KMS-11 (cell line): ENCODE data around the gene AMOTL1.

Experiments used
- H2AFZ ChIP-seq: fragments of 200-600 bp; sonication (generic); 2 replicates; pipeline ENCODE4 v1.6.1; 2016; ENCODE audit warnings: antibody characterized with exemption, mixed run types, low read depth
- H3K27ac ChIP-seq: fragments of 200-600 bp; sonication (generic); 2 replicates; pipeline ENCODE4 v1.6.1; 2016; ENCODE audit warnings: mild to moderate bottlenecking, mixed run types
- H3K27me3 ChIP-seq: fragments of 200-600 bp; sonication (generic); 2 replicates; pipeline ENCODE4 v1.6.1; 2017; ENCODE audit warnings: mild to moderate bottlenecking, low read depth, mixed run types, moderate library complexity; ENCODE audit not compliant: insufficient read depth
- H3K36me3 ChIP-seq: fragments of 200-600 bp; sonication (generic); 2 replicates; pipeline ENCODE4 v1.6.1; 2017; ENCODE audit warnings: mild to moderate bottlenecking, mixed run types; ENCODE audit not compliant: insufficient read depth
- H3K4me1 ChIP-seq: fragments of 200-600 bp; sonication (generic); 2 replicates; pipeline ENCODE4 v1.6.1; 2016; ENCODE audit warnings: mild to moderate bottlenecking, low read depth, mixed run types; ENCODE audit not compliant: poor library complexity, severe bottlenecking
- H3K4me2 ChIP-seq: fragments of 200-600 bp; sonication (generic); 2 replicates; pipeline ENCODE4 v1.7.0; 2016; ENCODE audit warnings: mild to moderate bottlenecking, mixed run types
- H3K4me3 ChIP-seq: fragments of 200-600 bp; sonication (generic); IDR thresholded peaks from 2 replicates; pipeline ENCODE4 v1.6.1; 2017; ENCODE audit warnings: low read depth, low read length, mixed read lengths; ENCODE audit not compliant: insufficient read depth
- H3K79me2 ChIP-seq: fragments of 200-600 bp; sonication (generic); 2 replicates; pipeline ENCODE4 v1.6.1; 2016; ENCODE audit warnings: low read depth, mixed run types; ENCODE audit not compliant: insufficient read depth
- H3K9ac ChIP-seq: fragments of 200-600 bp; sonication (generic); 2 replicates; pipeline ENCODE4 v1.6.1; 2016; ENCODE audit warnings: mild to moderate bottlenecking, mixed run types
- H4K20me1 ChIP-seq: fragments of 200-600 bp; sonication (generic); 2 replicates; pipeline ENCODE4 v1.6.1; 2016; ENCODE audit warnings: mild to moderate bottlenecking, mixed run types; ENCODE audit not compliant: insufficient read depth
- TF ChIP-seq, protein P1 (sequence below): fragments of 200-600 bp; sonication (generic); conservative IDR thresholded peaks from 2 replicates; pipeline ENCODE4 v1.6.1; 2017; ENCODE audit warnings: low read depth, mild to moderate bottlenecking, antibody characterized with exemption, low read length, moderate library complexity, mixed read lengths

AMOTL1 gene

DNA sequence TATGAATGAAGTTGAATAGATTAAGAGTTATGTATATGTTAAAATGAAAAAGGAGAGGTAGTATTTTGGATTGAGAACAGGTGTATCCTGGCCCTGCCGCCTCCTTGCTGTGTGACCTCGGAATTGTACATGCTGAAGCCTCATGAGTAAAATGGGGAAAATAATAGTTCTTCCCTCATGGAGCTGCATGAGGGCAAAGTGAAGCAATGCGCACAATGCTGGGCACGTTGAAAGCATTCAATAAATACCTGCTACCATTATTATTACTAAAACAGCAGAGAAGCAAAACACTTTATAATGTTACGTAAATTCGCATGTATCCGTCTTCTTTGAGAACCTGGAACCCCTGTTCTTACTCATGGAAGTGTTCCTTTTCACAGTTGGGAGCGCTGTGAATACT, 5.7 kb downstream of the AMOTL1 start:
- peaks cover 7% of the 10 kb centered on the region for H3K4me1 ChIP-seq
- H3K9ac ChIP-seq: no peak overlapping the region
- H3K27ac ChIP-seq: no peak overlapping the region
- H2AFZ ChIP-seq: no peak overlapping the region
- TF ChIP-seq, protein P1, sequence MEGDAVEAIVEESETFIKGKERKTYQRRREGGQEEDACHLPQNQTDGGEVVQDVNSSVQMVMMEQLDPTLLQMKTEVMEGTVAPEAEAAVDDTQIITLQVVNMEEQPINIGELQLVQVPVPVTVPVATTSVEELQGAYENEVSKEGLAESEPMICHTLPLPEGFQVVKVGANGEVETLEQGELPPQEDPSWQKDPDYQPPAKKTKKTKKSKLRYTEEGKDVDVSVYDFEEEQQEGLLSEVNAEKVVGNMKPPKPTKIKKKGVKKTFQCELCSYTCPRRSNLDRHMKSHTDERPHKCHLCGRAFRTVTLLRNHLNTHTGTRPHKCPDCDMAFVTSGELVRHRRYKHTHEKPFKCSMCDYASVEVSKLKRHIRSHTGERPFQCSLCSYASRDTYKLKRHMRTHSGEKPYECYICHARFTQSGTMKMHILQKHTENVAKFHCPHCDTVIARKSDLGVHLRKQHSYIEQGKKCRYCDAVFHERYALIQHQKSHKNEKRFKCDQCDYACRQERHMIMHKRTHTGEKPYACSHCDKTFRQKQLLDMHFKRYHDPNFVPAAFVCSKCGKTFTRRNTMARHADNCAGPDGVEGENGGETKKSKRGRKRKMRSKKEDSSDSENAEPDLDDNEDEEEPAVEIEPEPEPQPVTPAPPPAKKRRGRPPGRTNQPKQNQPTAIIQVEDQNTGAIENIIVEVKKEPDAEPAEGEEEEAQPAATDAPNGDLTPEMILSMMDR: no peak
- H4K20me1 ChIP-seq: no peaks in the 10 kb centered on the region
- no peaks in the 10 kb centered on the region for H3K27me3 ChIP-seq
- H3K36me3 ChIP-seq: no peaks in the 10 kb centered on the region
- no peaks in the 10 kb centered on the region for H3K79me2 ChIP-seq
- no peak overlapping the region for H3K4me3 ChIP-seq
- H3K4me2 ChIP-seq: no peak overlapping the region

DNA sequence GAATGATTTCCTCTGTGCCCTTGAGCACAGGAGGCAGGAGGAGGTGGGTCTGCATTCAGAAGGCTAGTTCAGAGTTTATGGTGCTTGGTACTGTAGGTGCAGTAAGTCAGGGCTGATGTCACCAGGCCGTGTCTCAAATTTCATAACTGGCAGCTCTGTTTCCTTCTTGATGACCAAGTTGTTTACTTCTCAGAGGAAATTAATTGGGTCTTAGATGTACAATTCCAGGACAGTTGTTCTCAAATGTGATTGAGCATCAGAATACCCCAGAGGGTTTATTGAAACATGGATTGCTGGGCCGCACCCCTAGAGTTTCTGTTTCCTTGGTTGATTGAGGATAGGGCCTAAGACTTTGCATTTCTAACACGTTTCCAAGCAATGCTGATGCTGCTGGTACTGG, 6.2 kb downstream of the AMOTL1 start:
- Histone ChIP-seq H3K36me3 (no peaks in the 10 kb centered on the region), H3K27me3 (no peaks in the 10 kb centered on the region), H3K4me1 (peaks cover 7% of the 10 kb centered on the region), H3K79me2 (no peaks in the 10 kb centered on the region), H2AFZ (no peak overlapping the region), H3K9ac (no peak overlapping the region), H3K4me2 (no peak overlapping the region), H4K20me1 (no peaks in the 10 kb centered on the region), H3K4me3 (no peak overlapping the region), H3K27ac (no peak overlapping the region)
- TF ChIP-seq, protein P1: no peak

DNA sequence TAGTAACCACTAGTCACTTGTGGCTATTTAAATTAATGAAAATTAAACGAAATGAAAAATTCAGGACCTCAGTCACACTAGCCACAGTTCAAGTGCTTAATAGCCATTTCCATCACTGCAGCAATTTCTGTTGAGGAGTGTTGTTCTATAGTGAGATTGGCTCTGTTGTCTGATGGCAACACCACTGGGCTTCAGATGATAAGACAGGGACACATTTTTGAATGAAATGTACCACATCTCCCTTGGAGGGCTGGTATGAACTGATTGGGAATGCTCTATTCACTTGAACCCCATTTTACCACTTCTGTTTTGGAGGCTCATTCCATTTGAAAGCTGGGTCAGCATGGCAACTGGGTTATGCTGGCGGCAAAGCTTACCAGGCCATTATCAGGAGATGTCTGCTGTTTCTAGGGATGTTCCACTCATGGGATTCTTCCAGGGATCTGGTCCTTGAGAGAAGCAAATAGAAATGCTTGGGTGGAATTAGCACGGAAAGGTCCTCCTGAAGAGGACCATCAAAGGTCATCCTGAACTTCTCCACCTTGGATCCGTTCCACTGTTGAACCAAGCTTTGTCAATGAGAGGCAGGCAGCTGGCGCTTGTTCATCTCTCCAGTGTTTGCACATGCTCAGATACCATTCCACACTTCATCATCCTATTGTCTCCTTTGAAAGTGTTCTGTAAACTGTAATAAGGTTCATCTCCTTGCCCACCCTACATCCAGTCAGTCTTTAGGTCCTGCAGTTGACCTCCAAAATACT, 7.6 kb downstream of the AMOTL1 start:
- H3K79me2 ChIP-seq: no peaks in the 10 kb centered on the region
- H3K4me2 ChIP-seq: no peak overlapping the region
- no peak overlapping the region for H2AFZ ChIP-seq
- no peaks in the 10 kb centered on the region for H4K20me1 ChIP-seq
- H3K4me1 ChIP-seq: no peaks in the 10 kb centered on the region
- no peak overlapping the region for H3K27ac ChIP-seq
- no peak overlapping the region for H3K9ac ChIP-seq
- no peak overlapping the region for H3K4me3 ChIP-seq
- TF ChIP-seq, protein P1: no peak
- H3K36me3 ChIP-seq: no peaks in the 10 kb centered on the region
- no peaks in the 10 kb centered on the region for H3K27me3 ChIP-seq

DNA sequence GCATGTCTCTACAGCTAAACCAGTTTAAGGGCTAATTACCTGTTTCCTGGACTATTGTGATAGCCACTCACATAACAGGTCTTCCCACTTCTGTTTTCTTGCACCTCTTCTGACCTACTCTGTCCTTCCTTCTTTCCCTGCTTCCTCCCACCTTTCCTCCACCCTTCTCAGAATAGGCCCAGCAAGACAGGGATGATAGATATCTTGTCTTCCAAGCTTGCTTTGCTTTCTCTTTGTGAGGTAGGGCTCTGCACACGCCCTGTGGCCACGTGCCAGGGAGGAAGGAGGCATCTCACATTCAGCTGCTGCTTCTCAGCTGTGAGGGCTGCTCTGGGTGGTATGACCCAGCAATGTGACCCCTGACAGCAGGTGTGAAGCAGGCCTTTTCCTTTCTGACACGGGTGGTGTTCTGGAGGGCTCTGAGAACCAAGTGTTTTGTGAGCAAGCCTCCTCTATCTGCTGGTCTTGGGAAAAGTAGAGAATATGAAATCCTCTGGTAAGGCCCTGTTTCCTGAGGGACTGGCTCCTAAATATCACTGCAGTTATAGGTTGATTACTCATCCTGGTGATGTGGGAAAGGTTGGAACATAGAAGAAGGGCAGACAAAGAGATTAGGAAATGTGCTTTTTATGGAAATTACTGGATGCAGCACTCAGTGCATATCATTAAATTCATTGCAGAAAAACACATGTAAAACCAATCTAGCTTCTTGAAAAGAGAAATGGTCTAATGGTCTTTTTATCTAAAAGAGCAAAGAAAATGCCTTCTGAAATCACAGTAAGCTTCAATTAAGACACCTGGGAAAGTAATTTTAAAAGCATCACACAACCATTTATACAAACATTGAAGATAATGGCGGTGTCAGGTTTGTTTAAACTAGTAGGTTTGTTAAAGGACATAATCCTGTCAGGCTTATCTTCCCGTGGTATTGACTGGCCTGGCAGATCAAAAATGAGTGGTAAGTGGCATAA, 8.5 kb downstream of the AMOTL1 start:
- no peaks in the 10 kb centered on the region for H3K4me1 ChIP-seq
- H3K79me2 ChIP-seq: no peaks in the 10 kb centered on the region
- TF ChIP-seq, protein P1: no peak
- no peaks in the 10 kb centered on the region for H3K27me3 ChIP-seq
- H3K36me3 ChIP-seq: no peaks in the 10 kb centered on the region
- no peak overlapping the region for H3K4me3 ChIP-seq
- H3K4me2 ChIP-seq: no peak overlapping the region
- H4K20me1 ChIP-seq: no peaks in the 10 kb centered on the region
- no peak overlapping the region for H3K9ac ChIP-seq
- no peak overlapping the region for H3K27ac ChIP-seq
- H2AFZ ChIP-seq: no peak overlapping the region
